B cell (primary cell): Measurements from ENCODE around the gene BSG. TPM values are rescaled to one million over a fixed set of nuclear protein-coding genes. Genes with fewer than 3 reads are reported as not detected.

Experiments
- ATAC-seq: fragments of 200-7000 bp; cut with Tn5 transposase; one replicate; pipeline ENCODE4 v1.10.0; 2021; ENCODE audit warnings: low read depth, mild to moderate bottlenecking, moderate number of reproducible peaks, moderate library complexity
- CTCF ChIA-PET: fragments of 350-600 bp; sonication (Branson Sonifier 250); formaldehyde crosslinking; loops from one replicate; lab custom pipeline; 2021; ENCODE audit warnings: antibody characterized with exemption, inconsistent platforms; lab: Charles Lee
- POLR2A ChIA-PET: fragments of 350-600 bp; sonication (Branson Sonifier 250); formaldehyde crosslinking; loops from one replicate; lab custom pipeline; 2021; ENCODE audit warnings: antibody characterized with exemption; lab: Charles Lee
- DNase-seq: peaks from one replicate; pipeline ENCODE4 v3.0.0; 2013
- H2AFZ ChIP-seq: 2 replicates; pipeline ENCODE4 v1.6.1; 2012; ENCODE audit warnings: mild to moderate bottlenecking, low read depth, low read length; ENCODE audit not compliant: insufficient read depth, poor library complexity, severe bottlenecking
- H3K27ac ChIP-seq, 2 donors: 1 replicate in 1 of 2; 2 replicates in 1 of 2; pipeline ENCODE4 v1.5.1; 2012 to 2013; ENCODE audit warnings: low read length in 2 of 2, mild to moderate bottlenecking in 2 of 2, moderate library complexity in 1 of 2
- H3K27me3 ChIP-seq, 4 experiments: fragments of 200-600 bp in 1 of 4; sonication (generic) in 1 of 4; replicated peaks in 1 of 4; 1 replicate in 2 of 4; 2 replicates in 2 of 4; pipeline versions ENCODE4 v1.6.1 to v1.7.0; 2013 to 2016; ENCODE audit warnings: low read length in 3 of 4, mild to moderate bottlenecking in 2 of 4, mixed read lengths in 1 of 4, moderate library complexity in 1 of 4; ENCODE audit not compliant: insufficient read depth in 4 of 4, control insufficient read depth in 3 of 4; ENCODE audit errors: control extremely low read depth in 1 of 4
- H3K36me3 ChIP-seq, 2 experiments: replicated peaks in 1 of 2; 1 replicate in 1 of 2; 2 replicates in 1 of 2; pipeline versions ENCODE4 v1.6.1 to v1.7.1; 2013; ENCODE audit warnings: low read length in 1 of 2; ENCODE audit not compliant: insufficient read depth in 2 of 2, control insufficient read depth in 1 of 2; ENCODE audit errors: control extremely low read depth in 1 of 2, extremely low read depth in 1 of 2
- H3K4me1 ChIP-seq, 2 donors: fragments of 200-600 bp in 1 of 2; sonication (generic) in 1 of 2; 1 replicate in 1 of 2; 2 replicates in 1 of 2; pipeline versions ENCODE4 v1.5.1 to v1.6.1; 2013 to 2017; ENCODE audit warnings: low read length in 2 of 2; ENCODE audit not compliant: control insufficient read depth in 2 of 2, insufficient read depth in 2 of 2
- H3K4me2 ChIP-seq: replicated peaks from 2 replicates; pipeline ENCODE3; 2012; ENCODE audit warnings: mild to moderate bottlenecking, low read depth, low read length; ENCODE audit not compliant: poor library complexity, severe bottlenecking
- H3K4me3 ChIP-seq, 5 experiments: fragments of 200-600 bp in 1 of 5; sonication (generic) in 1 of 5; 1 replicate in 3 of 5; 2 replicates in 2 of 5; pipeline versions ENCODE4 v1.5.1 to v1.7.0; 2011 to 2016; ENCODE audit warnings: low read length in 4 of 5, mild to moderate bottlenecking in 4 of 5, low read depth in 2 of 5, control low read depth in 1 of 5, moderate library complexity in 1 of 5; ENCODE audit not compliant: insufficient read depth in 1 of 5; ENCODE audit errors: control extremely low read depth in 1 of 5, extremely low read depth in 1 of 5
- H3K79me2 ChIP-seq: fragments of 200-600 bp; sonication (generic); one replicate; pipeline ENCODE4 v1.6.0; 2016; ENCODE audit warnings: low read length; ENCODE audit not compliant: control insufficient read depth, insufficient read depth
- H3K9ac ChIP-seq: fragments of 200-600 bp; sonication (generic); 2 replicates; pipeline ENCODE4 v1.6.1; 2017; ENCODE audit warnings: mild to moderate bottlenecking, low read length, moderate library complexity
- H3K9me3 ChIP-seq, 3 donors: one replicate each; pipeline versions ENCODE4 v1.6.1 to v1.7.1; 2013; ENCODE audit warnings: low read length in 2 of 3; ENCODE audit not compliant: control insufficient read depth in 2 of 3, insufficient read depth in 1 of 3; ENCODE audit errors: control extremely low read depth in 1 of 3
- H4K20me1 ChIP-seq: 2 replicates; pipeline ENCODE4 v1.6.0; 2012; ENCODE audit warnings: mild to moderate bottlenecking, low read length; ENCODE audit not compliant: insufficient read depth, control insufficient read depth, poor library complexity, severe bottlenecking
- H3K27ac Mint-ChIP-seq: one replicate; pipeline ENCODE4 v1.8.0; 2021; ENCODE audit warnings: mixed read lengths
- H3K27me3 Mint-ChIP-seq: one replicate; pipeline ENCODE4 v1.8.0; 2021; ENCODE audit warnings: mixed read lengths
- H3K4me1 Mint-ChIP-seq: one replicate; pipeline ENCODE4 v1.8.0; 2021; ENCODE audit warnings: mixed read lengths
- H3K4me3 Mint-ChIP-seq: one replicate; pipeline ENCODE4 v1.8.0; 2021; ENCODE audit warnings: mixed read lengths
- H3K9me3 Mint-ChIP-seq: one replicate; pipeline ENCODE4 v1.8.0; 2022; ENCODE audit warnings: mixed read lengths; ENCODE audit not compliant: insufficient read depth
- CTCF ChIP-seq: fragments of 200-600 bp; IDR thresholded peaks from one replicate; pipeline ENCODE4 v1.8.0; 2022; ENCODE audit warnings: antibody characterized with exemption, mild to moderate bottlenecking
- EZH2 ChIP-seq: IDR thresholded peaks from 2 replicates; pipeline ENCODE4 v1.6.1; 2012; ENCODE audit warnings: borderline replicate concordance, low read depth, mild to moderate bottlenecking, moderate library complexity, low read length; ENCODE audit not compliant: insufficient read depth, poor library complexity, severe bottlenecking
- WGBS: methylation state at CpG from one replicate; pipeline ENCODE4 v1.1.5; 2013; ENCODE audit warnings: missing lambda C conversion rate; ENCODE audit not compliant: insufficient coverage; 5-methylcytosine and 5-hydroxymethylcytosine counted together
- intact Hi-C: fragments of 100-400 bp; cut with micrococcal nuclease; formaldehyde crosslinking; loops from one replicate; pipeline ENCODE4 v1.10.0; 2022
- polyA plus RNA-seq: library from polyadenylated mRNA; depleted of rRNA; stranded (reverse); fragments of >200 nt; gene quantifications from 2 replicates; pipeline ENCODE4 v1.2.3, GENCODE V29; 2012
- total RNA-seq, 2 donors: library from RNA; stranded (reverse); fragments of 120-200 nt in 1 of 2; gene quantifications; 1 replicate in 1 of 2; 2 replicates in 1 of 2; pipeline versions ENCODE4 v1.2.3 to v1.2.4, GENCODE V29; 2013 to 2022

BSG gene
- total and polyA plus RNA-seq, 2 donors (not counting 1 experiment from before 2014, with no cell fraction given): 82.1 to 131 TPM

GRCh38 chr19:570937-571565 is 1.3 kb upstream of the BSG start:
- under 1% methylated on average over 45 of the region's 45 CpGs for whole genome bisulfite sequencing
- POLR2A ChIA-PET: interaction anchor here (0.6 kb wide), 1 partner anchor 49 kb away, joined by 4 read pairs; no protein-coding TSS in a partner anchor
- H3K27me3 Mint-ChIP-seq: no peaks in the 10 kb centered on the region
- Histone ChIP-seq H3K36me3 (no peaks in the 10 kb centered on the region), H3K9ac (peak overlapping the region; percentile 87), H3K27me3 (no peaks in the 10 kb centered on the region), H3K4me2 (peak overlapping the region; percentile 96), H3K4me1 (peaks cover 19 to 33% of the 10 kb centered on the region in 2 donors), H3K4me3 (peak overlapping the region; percentile 61 to 89 (median 77)), H2AFZ (peak overlapping the region; percentile 78), H4K20me1 (peaks cover 30% of the 10 kb centered on the region), H3K9me3 (peaks cover 0 to 2% (median 0%) of the 10 kb centered on the region in 3 donors), H3K27ac (peak overlapping the region; percentile 85 to 89), H3K79me2 (peaks cover 36% of the 10 kb centered on the region)
- peak; percentile 8 for ATAC-seq
- H3K9me3 Mint-ChIP-seq: no peaks in the 10 kb centered on the region
- TF ChIP-seq CTCF: no peak
- no peak for TF ChIP-seq EZH2
- intact Hi-C loops: loop anchor here (5.0 kb wide), 1 partner anchor 836 kb away; the partner anchor contains the start of gene DAZAP1
- CTCF ChIA-PET: no interaction called here
- peak overlapping the region; percentile 99 for H3K4me3 Mint-ChIP-seq
- peaks cover 33% of the 10 kb centered on the region for H3K4me1 Mint-ChIP-seq
- DNase-seq: peak; percentile 78
- H3K27ac Mint-ChIP-seq: peak overlapping the region; percentile 99

- peak overlapping the region; percentile 99 for H3K27ac Mint-ChIP-seq
Measured at GRCh38 chr19:571566-571974, 826 bp upstream of the BSG start.

More at GRCh38 chr19:571566-571974, 826 bp upstream of the BSG start:
- ChIA-PET POLR2A (interaction anchor here (0.6 to 1.8 kb wide), 2 partner anchors 49 to 65 kb away, joined by 4 read pairs; partner anchors contain the start of gene TPGS1), CTCF (interaction anchor here (0.8 kb wide), 1 partner anchor 61 kb away, joined by 4 read pairs; no protein-coding TSS in a partner anchor)
- Histone ChIP-seq H3K9me3 (no peaks in the 10 kb centered on the region), H3K4me2 (peak overlapping the region; percentile 96), H4K20me1 (peaks cover 36% of the 10 kb centered on the region), H3K27ac (peak overlapping the region; percentile 85 to 89), H3K79me2 (peaks cover 41% of the 10 kb centered on the region), H2AFZ (peak overlapping the region; percentile 78), H3K4me3 (peak overlapping the region; percentile 61 to 89 (median 77)), H3K27me3 (no peaks in the 10 kb centered on the region), H3K9ac (peak overlapping the region; percentile 87), H3K36me3 (no peaks in the 10 kb centered on the region), H3K4me1 (peaks cover 19 to 33% of the 10 kb centered on the region in 2 donors)
- H3K9me3 Mint-ChIP-seq: no peaks in the 10 kb centered on the region
- TF ChIP-seq EZH2: no peak
- no peak for TF ChIP-seq CTCF
- no peaks in the 10 kb centered on the region for H3K27me3 Mint-ChIP-seq
- ATAC-seq: peak; percentile 3
- peak; percentile 70 for DNase-seq
- intact Hi-C loops: loop anchor here (5.0 kb wide), 1 partner anchor 836 kb away; the partner anchor contains the start of gene DAZAP1
- peaks cover 33% of the 10 kb centered on the region for H3K4me1 Mint-ChIP-seq
- 1% methylated on average over 9 of the region's 14 CpGs for WGBS
- peak overlapping the region; percentile 99 for H3K4me3 Mint-ChIP-seq
